HG03571 (cell line): ENCODE measurements around the gene EYA2.

ENCODE experiments used
- ATAC-seq: cut with Tn5 transposase; IDR thresholded peaks from one replicate; pipeline ENCODE4 v1.9.1; 2021; ENCODE audit not compliant: unreplicated experiment

The EYA2 gene

DNA sequence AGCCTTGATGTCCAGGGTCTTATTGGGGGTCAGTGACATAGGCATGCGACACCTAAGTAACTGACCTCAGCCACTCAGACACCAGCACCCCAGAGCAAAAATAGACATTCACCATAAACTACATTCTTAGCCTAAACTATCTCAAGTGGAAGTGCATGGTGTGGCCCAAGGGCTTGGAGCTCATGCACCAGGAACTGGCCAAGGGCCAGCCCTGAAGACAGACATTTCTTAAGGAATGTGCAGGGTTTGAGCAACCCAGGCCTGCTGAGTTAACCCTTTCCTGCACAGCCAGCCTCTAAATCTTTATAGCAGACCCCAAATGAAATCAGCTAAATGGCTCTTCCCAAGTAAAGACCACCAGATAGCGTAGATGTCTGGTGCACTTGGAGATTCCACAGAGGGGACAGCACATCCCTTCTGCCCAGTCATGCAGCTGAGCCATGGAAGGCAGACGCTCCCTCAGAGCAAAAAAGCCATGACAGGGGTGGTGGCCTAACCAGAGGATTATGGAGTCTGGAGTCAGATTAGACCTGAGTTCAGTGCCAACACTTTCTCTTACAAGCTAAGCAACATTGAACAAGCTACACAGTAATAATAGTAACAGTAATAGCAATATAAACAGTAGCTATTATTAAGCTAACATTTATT lies 239.3 kb downstream of the EYA2 start:
- ATAC-seq: no peak

DNA sequence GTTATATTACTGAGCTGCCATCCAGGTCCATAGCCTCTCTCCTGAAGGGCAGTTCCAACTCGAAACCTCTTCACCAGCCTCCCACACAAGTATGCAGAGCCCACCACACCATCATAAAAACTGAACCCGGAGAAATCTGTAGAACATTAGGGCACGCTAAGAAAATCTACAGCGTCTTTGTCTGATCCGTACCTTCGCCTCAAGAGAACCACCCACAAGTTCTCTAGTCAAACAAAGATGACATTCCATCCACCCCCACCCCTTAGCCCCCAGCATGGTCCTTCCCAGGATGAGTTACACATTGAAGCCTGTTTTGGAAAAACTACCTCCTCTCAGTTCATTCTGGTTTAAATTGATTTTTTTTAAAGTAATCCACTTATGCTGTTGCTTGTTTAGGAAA lies 242.1 kb downstream of the EYA2 start:
- ATAC-seq: no peak

DNA sequence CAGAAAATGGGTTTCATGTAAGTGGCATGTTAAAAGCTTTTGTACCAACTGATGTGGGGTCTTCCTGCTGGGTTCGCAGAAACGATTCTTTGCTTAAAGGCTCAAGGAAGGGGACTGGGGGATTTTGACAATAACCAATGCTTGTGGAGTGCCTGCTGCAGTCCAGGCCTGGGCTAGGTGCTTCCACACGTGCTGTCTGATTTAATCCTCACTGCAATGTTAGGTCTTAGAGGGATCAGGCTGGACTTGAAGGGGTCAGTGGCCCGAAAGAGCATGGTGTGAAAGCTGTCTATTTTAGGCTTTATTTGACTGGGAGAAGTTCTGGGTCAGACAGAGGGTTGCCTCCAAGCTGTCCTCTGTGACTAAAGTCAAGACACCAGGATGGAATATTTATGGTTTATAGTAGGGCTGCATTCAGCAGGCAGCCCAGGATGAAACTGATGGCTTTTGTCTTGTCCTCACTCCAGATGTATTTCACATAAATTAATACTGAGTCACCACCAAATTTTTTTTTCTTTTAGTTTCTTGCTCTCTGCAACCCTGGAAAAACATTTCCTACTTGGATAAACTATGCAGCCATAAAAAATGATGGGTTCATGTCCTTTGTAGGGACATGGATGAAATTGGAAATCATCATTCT lies 242.7 kb downstream of the EYA2 start:
- no peak for ATAC-seq

DNA sequence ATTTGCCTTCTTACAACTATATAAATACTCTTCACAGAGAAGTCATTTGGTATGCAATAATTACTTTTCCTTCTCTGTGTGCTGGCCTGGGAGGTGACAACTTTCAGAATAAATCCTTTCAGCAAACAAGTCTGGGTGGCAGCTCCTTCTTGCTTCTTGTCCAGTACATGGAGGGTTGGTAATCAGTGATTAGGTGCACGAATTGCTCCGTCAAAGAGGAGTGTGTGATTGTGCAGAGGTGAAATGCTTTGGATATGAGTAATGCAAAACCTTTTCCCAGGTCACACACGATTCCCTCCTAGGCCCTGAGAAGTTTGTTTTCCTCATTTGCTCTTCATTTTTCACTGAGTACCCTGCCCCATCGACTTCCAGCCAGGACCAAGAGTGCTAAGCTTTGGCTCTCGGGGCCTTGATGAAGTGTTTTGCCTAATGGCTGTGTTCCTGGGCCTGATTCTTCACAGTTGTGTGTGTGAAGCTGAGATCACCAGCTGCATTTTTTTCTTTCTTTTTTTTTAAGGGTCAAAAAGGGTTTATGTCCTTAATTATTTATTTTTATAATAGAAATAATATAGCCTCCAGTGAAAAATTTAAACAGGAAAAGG lies 245.4 kb downstream of the EYA2 start:
- no peak for ATAC-seq

DNA sequence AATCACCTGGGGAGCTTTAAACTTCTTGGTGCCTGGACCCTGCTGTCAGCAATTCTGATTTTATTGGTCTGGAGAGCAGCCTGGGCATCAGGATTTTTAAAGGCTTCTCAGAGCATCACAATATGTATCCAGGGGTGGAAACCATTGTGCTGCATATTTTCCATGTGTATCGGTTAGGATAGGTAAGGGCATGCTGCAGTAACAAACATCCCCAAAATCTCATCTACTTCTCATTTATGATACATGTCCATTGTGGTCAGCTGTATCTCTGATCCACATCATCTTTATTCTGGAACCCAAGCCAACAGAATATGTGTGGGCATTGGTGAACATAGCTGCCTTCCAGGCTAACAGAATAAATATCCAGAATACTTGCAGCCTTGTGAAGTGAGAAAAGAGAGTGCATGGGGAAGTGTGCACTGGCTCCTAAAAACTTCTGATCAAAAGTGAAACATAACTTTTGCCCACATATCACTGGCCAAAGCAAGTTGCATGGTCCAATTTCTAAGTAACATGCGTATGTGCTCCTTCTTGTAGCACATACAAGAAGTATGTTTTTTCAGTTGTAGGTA lies 246.8 kb downstream of the EYA2 start:
- no peak for ATAC-seq

DNA sequence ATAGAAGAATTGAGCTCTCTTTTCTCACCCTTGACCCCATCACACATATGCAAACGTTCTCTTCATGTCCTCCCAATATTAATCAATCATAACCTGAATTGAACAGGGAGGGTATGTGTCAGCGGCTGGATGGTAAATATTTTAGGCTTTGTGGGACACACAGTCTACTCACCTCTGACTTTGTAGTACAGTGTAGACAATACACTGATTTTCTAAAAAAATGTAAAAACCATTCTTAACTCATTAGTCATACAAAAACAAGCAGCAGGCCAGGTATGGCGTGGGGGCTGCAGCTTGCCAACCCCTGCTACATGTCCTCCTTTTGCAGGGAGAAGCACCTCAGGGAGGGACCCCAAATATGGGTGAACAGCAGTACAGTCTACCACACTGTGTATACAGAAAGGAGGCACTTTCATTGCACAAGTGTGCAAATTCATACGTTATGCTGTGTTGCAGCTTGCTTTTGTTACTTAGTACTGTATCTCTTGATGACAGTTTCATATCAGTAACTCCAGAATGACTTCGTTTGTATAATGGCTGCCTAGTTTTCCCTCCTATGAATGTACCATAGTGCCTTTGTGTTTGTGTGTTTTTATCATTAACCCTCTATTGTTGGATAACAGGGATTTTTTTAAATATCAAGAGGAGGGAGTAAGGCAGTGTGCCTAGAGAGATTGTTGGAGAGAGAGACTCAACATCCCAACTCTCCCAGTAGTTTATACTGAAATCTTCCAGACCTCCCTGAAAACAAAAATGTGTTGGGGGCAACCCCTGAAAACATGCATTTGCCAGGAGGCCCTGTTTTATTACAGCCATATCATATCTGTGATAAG lies 247.5 kb downstream of the EYA2 start:
- no peak for ATAC-seq

DNA sequence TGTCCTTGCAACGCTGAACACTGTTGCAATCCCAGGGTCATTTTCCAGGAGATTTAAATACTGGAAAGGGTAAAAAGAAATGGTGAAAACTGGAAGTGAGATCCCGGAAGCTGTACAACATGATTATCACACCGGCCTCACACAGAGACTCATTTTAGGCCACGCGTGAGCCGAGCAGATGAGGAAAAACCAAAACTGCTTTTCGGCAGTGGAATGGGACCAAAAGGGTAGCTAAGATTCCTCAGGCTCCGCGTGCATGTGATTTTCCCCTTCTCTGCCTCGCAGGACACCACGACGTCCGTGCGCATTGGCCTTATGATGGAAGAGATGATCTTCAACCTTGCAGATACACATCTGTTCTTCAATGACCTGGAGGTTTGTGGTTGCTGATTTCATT lies 248.1 kb downstream of the EYA2 start:
- ATAC-seq: no peak

DNA sequence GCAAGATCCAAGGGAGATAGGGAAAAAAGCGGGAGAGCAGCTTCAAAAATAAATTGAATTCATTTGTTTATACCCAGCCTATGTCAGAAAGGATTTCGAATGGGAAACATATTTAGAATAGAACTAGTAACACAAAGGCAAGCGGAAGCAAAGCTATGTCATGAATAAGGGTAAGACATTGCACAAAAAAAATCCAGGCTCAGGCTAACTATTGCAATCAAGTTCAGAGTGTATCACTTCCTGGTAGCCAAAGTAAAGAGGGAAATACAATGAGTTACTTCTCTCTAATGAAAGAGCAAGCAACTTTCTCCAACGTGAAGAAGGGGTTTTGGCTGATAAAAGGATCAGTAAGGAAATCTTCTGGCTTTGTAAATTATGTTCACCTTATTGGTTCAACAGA lies 249.0 kb downstream of the EYA2 start:
- ATAC-seq: no peak

DNA sequence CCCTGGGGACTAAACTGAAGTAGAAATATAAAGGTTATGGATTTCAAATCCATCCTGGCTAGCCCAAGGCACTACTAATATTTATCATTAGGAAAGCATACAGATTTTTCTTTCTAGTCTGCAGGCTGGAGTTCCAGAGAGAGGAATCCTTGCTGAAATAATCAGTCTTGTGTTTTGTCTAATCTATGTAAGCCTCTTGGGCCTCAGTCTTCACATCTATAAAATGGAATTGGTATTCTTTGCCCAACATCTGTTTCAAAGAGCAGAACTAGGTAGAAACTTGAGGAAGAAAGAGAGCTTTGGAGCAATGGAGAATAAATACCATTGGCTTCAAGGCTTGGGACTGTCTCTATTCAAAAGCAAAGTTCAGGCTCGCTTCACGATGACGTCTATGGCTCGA lies 249.8 kb downstream of the EYA2 start:
- ATAC-seq: no peak

DNA sequence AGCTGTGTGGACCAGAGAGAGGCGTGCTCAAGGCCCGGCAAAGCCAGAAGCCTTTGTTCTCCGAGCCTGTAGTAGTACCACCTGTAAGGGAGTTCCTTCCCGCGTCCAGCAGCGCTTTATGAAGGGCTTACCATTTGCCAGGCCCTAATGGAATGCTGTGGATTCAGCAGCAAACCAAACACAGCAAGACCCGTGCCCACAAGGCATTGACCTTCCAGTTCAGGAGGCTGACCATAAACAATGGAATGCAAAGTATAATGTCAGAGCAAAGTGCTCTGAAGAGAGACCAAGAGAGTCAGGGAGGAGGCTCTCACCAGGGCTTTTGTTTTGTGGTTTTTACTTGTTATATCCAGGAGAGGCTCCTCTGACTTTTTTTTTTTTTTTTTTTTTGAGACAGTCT lies 252.0 kb downstream of the EYA2 start:
- no peak for ATAC-seq

DNA sequence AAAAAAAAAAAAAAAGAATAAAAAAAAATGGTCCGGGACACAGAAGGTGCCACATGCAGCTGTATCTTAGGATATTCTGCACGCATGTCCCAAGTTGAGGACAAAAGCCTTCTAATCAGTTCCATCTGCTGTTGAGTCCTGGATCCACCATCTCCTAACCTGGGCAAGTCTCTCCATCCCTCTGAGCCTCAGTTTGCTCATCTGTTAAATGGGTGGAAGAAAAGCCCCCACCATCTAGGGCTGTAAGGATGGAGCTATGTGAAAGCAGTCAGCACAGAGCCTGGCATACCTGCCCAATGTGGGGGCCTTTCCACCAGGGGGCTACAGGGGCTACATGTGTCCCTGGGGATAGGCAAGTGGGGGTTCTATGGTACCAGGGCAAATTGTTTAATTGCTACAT lies 253.4 kb downstream of the EYA2 start:
- no peak for ATAC-seq

DNA sequence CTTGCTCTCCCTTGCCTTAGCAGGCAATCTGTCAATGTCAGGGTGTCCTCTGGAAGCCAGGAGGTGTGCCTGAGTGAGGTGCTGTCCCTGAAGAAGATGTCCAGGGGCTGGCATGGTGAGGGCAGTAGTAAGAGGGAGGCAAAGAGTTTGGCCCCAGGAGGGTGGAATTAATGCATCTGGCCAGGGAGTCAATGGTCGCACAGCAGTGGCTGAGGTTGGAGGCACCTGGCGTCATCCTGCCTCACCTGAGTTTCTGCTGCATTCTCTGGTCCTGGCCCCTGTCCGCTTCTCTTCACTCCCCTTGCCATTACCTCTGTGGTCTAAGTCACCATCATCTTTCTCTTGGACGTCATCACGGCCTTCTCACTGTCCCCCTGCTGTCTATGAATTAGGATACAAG lies 255.3 kb downstream of the EYA2 start:
- no peak for ATAC-seq

DNA sequence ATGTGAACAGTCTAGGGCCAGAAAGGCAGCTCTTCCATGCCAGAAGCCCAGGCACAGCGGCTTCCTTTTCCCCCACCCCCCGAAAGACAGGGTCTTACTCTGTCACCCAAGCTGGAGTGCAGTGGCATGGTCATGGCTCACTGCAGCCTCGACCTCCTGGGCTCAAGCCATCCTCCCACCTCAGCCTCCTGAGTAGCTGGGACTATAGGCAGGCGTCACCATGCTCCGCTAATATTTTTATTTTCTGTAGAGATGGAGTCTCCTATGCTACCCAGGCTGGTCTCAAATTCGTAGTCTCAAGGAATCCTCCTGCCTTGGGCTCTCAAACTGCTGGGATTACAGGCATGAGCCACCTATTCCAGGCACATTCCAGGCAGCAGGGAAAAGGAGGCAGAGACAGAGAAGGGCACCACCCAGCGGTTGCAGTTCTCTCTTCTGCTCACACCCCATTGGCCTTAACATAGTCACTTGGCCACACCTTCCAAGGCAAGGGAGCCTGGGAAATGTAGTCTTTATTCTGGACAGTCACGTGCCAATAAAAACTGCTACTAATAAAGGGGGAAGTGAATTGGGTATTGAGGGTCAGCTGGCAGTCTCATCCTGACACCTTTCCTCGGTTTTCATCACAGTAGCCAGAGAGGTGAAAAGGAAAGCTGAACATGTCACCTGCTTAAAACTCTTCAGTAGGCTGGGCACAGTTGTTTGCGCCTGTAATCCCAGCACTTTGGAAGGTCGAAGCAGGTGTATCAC lies 255.9 kb downstream of the EYA2 start:
- no peak for ATAC-seq

DNA sequence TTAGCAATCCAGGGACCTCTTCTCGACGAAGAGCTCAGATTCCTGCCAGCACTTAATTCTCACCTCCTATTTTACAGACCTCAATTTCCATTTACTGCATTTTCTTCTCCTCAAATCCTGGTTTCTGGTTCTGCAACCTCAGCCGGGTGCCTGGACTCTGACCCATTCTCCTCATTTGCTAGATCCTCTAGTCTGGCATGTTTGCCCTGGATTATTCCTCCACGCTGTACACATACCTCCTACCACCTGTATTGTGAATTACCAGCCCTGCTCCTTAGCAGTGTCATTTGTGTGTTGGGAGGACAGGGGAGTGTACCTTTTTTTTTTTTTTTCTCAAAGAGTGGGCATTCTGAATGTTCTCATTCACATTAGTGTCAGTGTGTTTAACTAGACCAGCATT lies 257.4 kb downstream of the EYA2 start:
- no peak for ATAC-seq

DNA sequence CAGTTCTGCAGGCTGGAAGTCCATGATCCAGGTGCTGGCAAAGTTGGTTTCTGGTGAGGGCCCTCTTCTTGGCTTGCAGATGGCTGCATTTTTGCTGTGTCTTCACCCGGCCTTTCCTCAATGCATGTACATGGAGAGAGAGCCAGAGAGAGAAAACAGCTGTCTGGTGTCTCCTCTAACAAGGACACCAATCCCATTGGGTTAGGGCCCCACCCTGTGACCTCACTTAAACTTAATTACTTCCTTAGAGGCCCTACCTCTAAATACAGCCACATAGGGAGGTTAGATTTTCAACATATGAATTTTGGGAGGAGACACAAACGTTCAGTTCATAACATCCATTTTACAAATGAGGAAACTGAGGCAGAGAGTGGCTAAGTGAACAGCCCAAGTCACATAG lies 259.4 kb downstream of the EYA2 start:
- ATAC-seq: no peak

DNA sequence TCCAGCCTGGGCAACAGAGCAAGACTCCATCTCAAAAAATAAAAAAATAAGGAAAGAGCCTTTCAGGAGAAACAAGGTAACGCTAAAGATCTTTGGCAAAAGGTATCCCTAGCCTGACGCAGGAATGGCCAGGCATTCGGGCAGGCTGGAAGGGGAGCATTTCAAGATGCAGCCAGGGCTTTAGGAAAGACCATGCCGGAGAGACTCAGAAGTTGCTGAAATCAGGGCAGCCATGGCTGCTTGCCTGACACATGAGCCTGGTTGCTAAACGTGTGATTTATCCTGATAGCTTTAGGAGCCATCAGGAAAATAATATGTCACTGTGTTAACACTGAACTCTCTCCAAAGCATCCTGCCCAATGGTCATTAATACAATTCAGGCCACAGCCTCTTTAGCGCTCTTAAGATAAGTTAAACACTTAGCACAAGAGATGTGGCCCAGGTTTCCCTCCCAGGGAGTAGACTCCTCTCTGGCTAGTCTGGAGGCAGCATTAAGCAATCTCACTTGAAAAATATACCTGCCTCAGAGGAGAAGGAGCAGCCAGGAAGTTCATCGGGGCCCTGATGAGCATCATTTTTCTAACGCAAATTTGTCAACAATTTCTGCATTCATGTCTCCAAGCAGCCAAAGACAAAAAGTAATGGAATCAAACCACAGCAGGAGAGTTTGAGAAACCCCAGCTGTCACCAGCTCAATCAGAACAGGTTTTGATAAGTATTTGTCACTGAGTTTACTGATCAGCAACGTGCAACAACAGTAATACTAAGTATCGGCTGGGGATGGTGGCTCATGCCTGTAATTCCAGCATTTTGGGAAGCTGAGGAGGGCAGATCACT lies 261.9 kb downstream of the EYA2 start:
- ATAC-seq: no peak

DNA sequence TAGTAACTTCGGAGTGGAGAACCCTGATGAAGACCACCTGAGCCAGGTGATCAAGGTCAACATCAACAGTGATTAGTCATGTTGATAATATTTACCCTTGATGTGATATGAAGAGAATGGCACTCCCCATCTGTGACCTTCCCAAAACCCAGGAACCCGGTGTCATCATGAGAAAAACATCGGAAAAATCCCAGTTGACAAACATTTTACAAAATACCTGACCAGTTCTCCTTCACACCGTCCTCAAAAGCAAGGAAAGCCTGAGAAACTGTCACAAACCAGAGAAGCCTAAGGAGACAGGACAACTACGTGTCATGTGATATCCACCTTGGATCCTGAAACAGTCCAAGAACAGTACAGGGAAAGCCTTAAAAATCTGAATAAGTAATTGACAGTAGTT lies 264.5 kb downstream of the EYA2 start:
- no peak for ATAC-seq

DNA sequence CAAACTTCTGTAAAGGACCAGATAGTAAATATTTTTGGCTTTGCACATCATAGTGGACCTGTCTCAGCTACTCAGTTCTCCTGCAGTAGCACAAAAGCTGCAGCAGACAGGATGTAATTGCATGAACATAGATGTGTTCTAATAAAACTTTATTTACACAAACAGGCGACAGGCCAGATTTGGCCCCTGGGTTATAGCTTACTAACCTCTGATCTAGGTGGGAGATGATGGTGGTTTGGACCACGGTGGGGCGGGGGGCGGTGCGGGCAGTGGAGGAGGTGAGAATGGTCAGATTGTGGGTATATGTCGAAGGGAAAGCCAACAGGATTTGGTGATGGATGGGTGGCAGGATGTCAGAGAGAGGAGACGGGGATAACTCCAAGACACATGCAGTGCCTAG lies 265.6 kb downstream of the EYA2 start:
- no peak for ATAC-seq

DNA sequence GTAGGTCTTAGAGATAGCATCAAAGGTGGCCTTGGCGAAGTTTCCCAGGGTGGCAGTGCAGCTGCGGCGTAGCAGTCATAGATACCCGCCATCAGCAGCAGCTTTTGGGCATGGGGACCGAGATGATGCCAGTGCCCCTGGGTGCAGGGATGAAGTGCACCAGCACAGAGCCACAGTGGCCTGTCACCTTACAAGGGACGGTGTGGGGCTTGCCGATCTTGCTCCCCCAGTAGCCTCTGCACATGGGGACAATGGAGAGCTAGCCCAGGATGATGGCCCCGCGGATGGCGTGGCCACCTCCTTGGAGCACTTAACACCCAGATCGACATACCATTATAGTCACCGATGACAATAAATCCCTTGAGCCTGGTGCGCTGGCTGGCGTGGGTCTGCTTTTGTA lies 266.3 kb downstream of the EYA2 start:
- ATAC-seq: no peak

DNA sequence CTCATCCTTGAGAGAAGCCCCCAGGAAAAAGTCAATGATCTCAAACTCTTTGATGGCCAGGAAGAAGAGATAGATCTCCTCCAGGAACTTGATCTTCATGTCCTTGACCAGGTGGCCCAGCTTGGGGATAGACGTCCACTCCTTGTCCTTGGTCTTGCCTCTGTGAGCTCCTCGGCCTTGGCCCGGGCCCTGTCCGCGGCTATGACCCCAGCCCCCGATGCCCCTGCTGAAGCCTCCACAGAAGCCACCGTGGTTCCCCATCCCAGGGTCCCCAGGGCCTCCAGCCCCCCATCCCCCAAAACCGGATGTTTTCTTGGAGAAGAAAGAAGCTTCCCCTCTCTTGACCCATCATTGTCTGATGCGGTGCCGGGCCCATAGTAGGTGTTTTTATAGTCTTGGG lies 266.8 kb downstream of the EYA2 start:
- ATAC-seq: no peak
